SU-DHL-6 (cell line): ENCODE data around the gene RNASE12.

Experiments used
- EZH2phosphoT487 ChIP-seq: fragments of 200-600 bp; sonication (generic), shearing (Covaris generic); conservative IDR thresholded peaks from 2 replicates; pipeline ENCODE4 v1.6.1; 2018; ENCODE audit warnings: mild to moderate bottlenecking, antibody characterized with exemption, low read length, moderate library complexity, mixed read lengths
- TF ChIP-seq, protein P1 (sequence below): fragments of 200-600 bp; sonication (generic); IDR thresholded peaks from one replicate; pipeline ENCODE4 v1.5.1; 2017; ENCODE audit warnings: antibody characterized with exemption, mild to moderate bottlenecking, low read length, moderate library complexity; ENCODE audit not compliant: insufficient read depth, poor library complexity, severe bottlenecking

GRCh38 chr14:20615996-20616395 lies 24.8 kb upstream of the RNASE12 start:
- TF ChIP-seq, protein P1, sequence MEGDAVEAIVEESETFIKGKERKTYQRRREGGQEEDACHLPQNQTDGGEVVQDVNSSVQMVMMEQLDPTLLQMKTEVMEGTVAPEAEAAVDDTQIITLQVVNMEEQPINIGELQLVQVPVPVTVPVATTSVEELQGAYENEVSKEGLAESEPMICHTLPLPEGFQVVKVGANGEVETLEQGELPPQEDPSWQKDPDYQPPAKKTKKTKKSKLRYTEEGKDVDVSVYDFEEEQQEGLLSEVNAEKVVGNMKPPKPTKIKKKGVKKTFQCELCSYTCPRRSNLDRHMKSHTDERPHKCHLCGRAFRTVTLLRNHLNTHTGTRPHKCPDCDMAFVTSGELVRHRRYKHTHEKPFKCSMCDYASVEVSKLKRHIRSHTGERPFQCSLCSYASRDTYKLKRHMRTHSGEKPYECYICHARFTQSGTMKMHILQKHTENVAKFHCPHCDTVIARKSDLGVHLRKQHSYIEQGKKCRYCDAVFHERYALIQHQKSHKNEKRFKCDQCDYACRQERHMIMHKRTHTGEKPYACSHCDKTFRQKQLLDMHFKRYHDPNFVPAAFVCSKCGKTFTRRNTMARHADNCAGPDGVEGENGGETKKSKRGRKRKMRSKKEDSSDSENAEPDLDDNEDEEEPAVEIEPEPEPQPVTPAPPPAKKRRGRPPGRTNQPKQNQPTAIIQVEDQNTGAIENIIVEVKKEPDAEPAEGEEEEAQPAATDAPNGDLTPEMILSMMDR = no peak
- TF ChIP-seq EZH2phosphoT487 = no peak
